Superior temporal gyrus (tissue), 1 donor: Measurements from ENCODE around the gene P4HB.

Source experiments
- DNase-seq: peaks from one replicate; pipeline ENCODE4 v3.0.0-alpha.2; 2016; ENCODE audit errors: extremely low spot score

The P4HB gene

GRCh38 chr17:81811705-81812570, 48.4 kb downstream of the P4HB start:
- DNase-seq: no peak

GRCh38 chr17:81810892-81811704, 49.2 kb downstream of the P4HB start:
- no peak for DNase-seq

GRCh38 chr17:81810476-81810875, 49.9 kb downstream of the P4HB start:
- DNase-seq: no peak

GRCh38 chr17:81809556-81809998, 50.8 kb downstream of the P4HB start:
- no peak for DNase-seq

- no peak for DNase-seq
Measured at GRCh38 chr17:81808778-81809555, 51.4 kb downstream of the P4HB start.

GRCh38 chr17:81807839-81808238, 52.5 kb downstream of the P4HB start:
- no peak for DNase-seq

- DNase-seq: no peak
Measured at GRCh38 chr17:81807210-81807719, 53.1 kb downstream of the P4HB start.

GRCh38 chr17:81806461-81807209, 53.7 kb downstream of the P4HB start:
- DNase-seq: no peak

GRCh38 chr17:81805707-81806460, 54.5 kb downstream of the P4HB start:
- no peak for DNase-seq

- DNase-seq: no peak
Measured at GRCh38 chr17:81804559-81805399, 55.6 kb downstream of the P4HB start.

- no peak for DNase-seq
Measured at GRCh38 chr17:81803728-81804558, 56.4 kb downstream of the P4HB start, which contains the start of gene GCGR. Gene GCGR, plus strand, starts transcription at chr17:81804150. Its CDS starts 4,869 bp downstream, at chr17:81809019.

GRCh38 chr17:81802856-81803643, 57.3 kb downstream of the P4HB start:
- DNase-seq: no peak

GRCh38 chr17:81802048-81802758, 58.1 kb downstream of the P4HB start:
- DNase-seq: no peak

GRCh38 chr17:81801327-81801726, 59.0 kb downstream of the P4HB start:
- DNase-seq: no peak

GRCh38 chr17:81794509-81794908, 65.8 kb downstream of the P4HB start:
- DNase-seq: no peak

- no peak for DNase-seq
Measured at GRCh38 chr17:81794074-81794476, 66.3 kb downstream of the P4HB start.
